ENCODE results near the gene CABLES2. TPM values are rescaled to one million over a fixed set of nuclear protein-coding genes. Genes with fewer than 3 reads are reported as not detected.
A peak's percentile ranks its signal among the peaks of the same experiment; 100 is the strongest.

The CABLES2 gene
- total and polyA plus RNA-seq, 9 of the 15 experiments (the other 6 are each of a cell fraction or from before 2014, with no cell fraction given) = 0.46 to 4.2 (median 1.6) TPM

DNA sequence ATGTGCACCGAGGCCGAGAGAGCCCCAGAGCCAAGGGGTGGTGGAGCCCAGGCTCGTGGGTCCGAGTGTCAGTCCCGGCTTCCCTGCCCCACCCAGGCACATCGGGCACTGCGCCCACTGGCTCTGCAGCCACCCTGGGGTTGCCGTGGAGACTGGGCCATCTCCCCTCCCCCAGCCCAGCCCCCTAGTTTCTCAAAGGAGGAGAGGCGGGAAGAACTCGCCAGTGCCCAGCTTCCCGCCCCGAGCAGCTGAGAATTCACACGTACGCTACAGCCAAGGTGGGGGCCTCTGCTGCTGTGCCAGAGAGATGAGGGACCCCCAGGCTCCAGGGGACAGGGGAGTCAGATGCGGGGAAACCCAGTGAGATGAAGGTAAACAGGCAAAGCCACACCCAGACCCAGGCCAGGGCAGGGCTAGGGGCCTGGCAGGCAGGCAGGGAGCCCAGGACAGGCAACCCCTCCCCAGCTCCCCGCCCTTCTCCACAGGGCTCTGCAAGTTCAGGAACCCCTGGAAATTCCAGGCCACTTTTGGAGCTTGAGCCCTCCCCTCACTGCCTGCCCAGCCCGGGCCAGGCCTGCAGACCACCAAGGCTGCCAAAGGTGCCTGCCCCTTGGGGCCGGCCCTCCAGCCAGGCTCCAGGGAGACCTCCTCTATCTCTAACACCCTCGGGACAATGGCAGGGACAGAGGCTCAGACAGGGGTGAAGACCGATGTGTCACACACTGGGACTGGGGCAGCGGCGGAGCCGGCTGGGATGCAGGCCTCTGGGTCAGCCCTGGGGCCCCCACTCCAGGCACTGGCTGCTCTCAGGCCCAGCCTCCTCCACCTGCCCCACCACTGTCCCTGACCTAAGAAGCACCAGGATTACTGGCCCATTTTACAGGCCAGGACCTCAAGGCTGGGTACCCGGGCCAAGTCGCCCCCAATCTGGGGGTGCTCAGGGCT lies 46.0 kb downstream of the CABLES2 start:
- H3K4me1 ChIP-seq (replicated peaks in 1 of 2; ENCODE audit: control insufficient read depth in 2 of 2, insufficient read depth in 2 of 2, low read length in 2 of 2) = peaks cover 56 to 96% of the 10 kb centered on the region in 2 experiments
- DNase-seq (ENCODE audit: extremely low read depth in 1 of 4, low spot score in 3 of 4) (no peak), FAIRE-seq (no peak), ATAC-seq (no peak)
- H3K79me2 ChIP-seq (ENCODE audit: control insufficient read depth, insufficient read depth, low read length) = peaks cover 75% of the 10 kb centered on the region
- H3K9me1 ChIP-seq (ENCODE audit: control insufficient read depth, insufficient read depth, low read length) = peaks cover 4% of the 10 kb centered on the region
- no TSS peak for BruUV-seq (replicated peaks)
- H3K27ac ChIP-seq (ENCODE audit: extremely low read depth, low read depth, low read length) = no peak overlapping the region
- H4K20me1 ChIP-seq (replicated peaks; ENCODE audit: control insufficient read depth, insufficient read depth, low read length) = peaks cover 13% of the 10 kb centered on the region; the same call in 1 of the 2 replicates
- no peak overlapping the region for H3K4me2 ChIP-seq (ENCODE audit: insufficient read depth, low read length)
- POLR2A ChIA-PET = interaction anchor here (0.5 to 1.0 kb wide), 4 partner anchors 20 to 363 kb away, joined by 3 to 4 read pairs (median 3); no protein-coding TSS in a partner anchor
- CTCF ChIA-PET (ENCODE audit: low intra/inter-chr PET ratio) = no interaction called here
- in situ Hi-C loops (cut with MboI) (loop anchor here (10.0 kb wide), 1 partner anchor 366 kb away; no protein-coding TSS in a partner anchor), intact Hi-C loops (cut with micrococcal nuclease) (no loop called here)
- H3K9me3 ChIP-seq (replicated peaks; ENCODE audit: control insufficient read depth, insufficient read depth, low read depth, low read length) = no peaks in the 10 kb centered on the region
- WGBS (ENCODE audit: insufficient coverage, low coverage, missing lambda C conversion rate) = 79% methylated on average over 19 of the region's 25 CpGs
- no peak overlapping the region for H3K4me3 ChIP-seq
- TF ChIP-seq KDM1A (IDR thresholded peaks at IDR 0.05) = 0 out of 4 replicates have a peak, but pooled peaks of 1 of the 2 experiments have one; percentile 28
- peak; percentile 29; the same call in 1 of the 2 replicates for TF ChIP-seq RBFOX2 (IDR thresholded peaks at IDR 0.05; ENCODE audit: low read depth, low read length)
- TF ChIP-seq ZNF324 (CRISPR knock-in tag; IDR thresholded peaks at IDR 0.05) = no peak
- TF ChIP-seq PCBP1 (IDR thresholded peaks at IDR 0.05; ENCODE audit: low read depth, low read length, poor library complexity, severe bottlenecking) = peak; percentile 11
- H2AFZ ChIP-seq (ENCODE audit: low read depth, low read length) = no peak overlapping the region
- H3K9ac ChIP-seq (ENCODE audit: insufficient read depth in 1 of 2, low read depth in 2 of 2, low read length in 2 of 2) = peak overlapping the region in 1 of 2 experiments; percentile 23; a peak in 2 of 4 replicates
- peaks cover 45% of the 10 kb centered on the region; the same call in 1 of the 3 replicates for H3K36me3 ChIP-seq (ENCODE audit: control insufficient read depth, insufficient read depth, low read length)
- H3K27me3 ChIP-seq (ENCODE audit: control insufficient read depth in 2 of 2, insufficient read depth in 2 of 2, low read length in 2 of 2) = no peaks in the 10 kb centered on the region

Data from K562 (cell line).